ENCODE data around the gene FOSL1. TPM values are rescaled to one million over a fixed set of nuclear protein-coding genes. Genes with fewer than 3 reads are reported as not detected.

Gene FOSL1
- total RNA-seq, 2 experiments from 2014 or later = 0.88 TPM; not detected in 1

- Histone ChIP-seq H3K4me1 (ENCODE audit: insufficient read depth, low read length, poor library complexity, severe bottlenecking) (peaks cover 58% of the 10 kb centered on the region), H3K27ac (ENCODE audit: low read depth, low read length, poor library complexity, severe bottlenecking) (peak overlapping the region; percentile 80), H3K4me3 (ENCODE audit: low read depth, low read length, poor library complexity, severe bottlenecking) (peak overlapping the region; percentile 93), H3K9me3 (ENCODE audit: low read length) (no peaks in the 10 kb centered on the region), H3K4me2 (ENCODE audit: low read length) (peak overlapping the region; percentile 97), H4K20me1 (ENCODE audit: insufficient read depth, low read length) (peaks cover 3% of the 10 kb centered on the region; the same call in 1 of the 2 replicates), H2AFZ (ENCODE audit: low read length) (peak overlapping the region; percentile 40; the same call in 1 of the 2 replicates), H3K79me2 (ENCODE audit: insufficient read depth, low read depth, low read length) (peaks cover 37% of the 10 kb centered on the region), H3K9me2 (ENCODE audit: insufficient read depth, low read length) (no peaks in the 10 kb centered on the region), H3K36me3 (ENCODE audit: insufficient read depth, low read length) (peaks cover 48% of the 10 kb centered on the region)
- TSS peak; percentile 70 for BruUV-seq (replicated peaks)
- POLR2A ChIA-PET = interaction anchor here (0.5 to 5.6 kb wide), 10 partner anchors 10 to 1032 kb away, joined by 3 to 59 read pairs (median 4); partner anchors contain the start of genes CFL1 and MUS81
- CTCF ChIA-PET (ENCODE audit: unreplicated experiment) = interaction anchor here (0.5 to 2.4 kb wide), 17 partner anchors 7 to 395 kb away, joined by 3 to 24 read pairs (median 5); partner anchors contain the start of genes CFL1 and MUS81
- DNase-seq (ENCODE audit: low spot score) = no peak
- intact Hi-C loops (cut with micrococcal nuclease; ENCODE audit: unreplicated experiment) = loop anchor here (1.0 to 5.0 kb wide), 3 partner anchors 28 to 245 kb away; partner anchors contain the start of gene SART1
- no peak for TF ChIP-seq EZH2phosphoT487 (IDR thresholded peaks at IDR 0.05; ENCODE audit: borderline replicate concordance, low read depth, low read length)
- TF ChIP-seq CTCF (conservative IDR thresholded peaks at IDR 0.05; ENCODE audit: low read length) = no peak
Measured at GRCh38 chr11:65887723-65888162, 12.4 kb downstream of the FOSL1 start.

- no TSS peak for BruUV-seq (replicated peaks)
- Histone ChIP-seq H4K20me1 (ENCODE audit: insufficient read depth, low read length) (no peaks in the 10 kb centered on the region), H3K27ac (ENCODE audit: low read depth, low read length, poor library complexity, severe bottlenecking) (peak overlapping the region; percentile 80), H3K36me3 (ENCODE audit: insufficient read depth, low read length) (peaks cover 54% of the 10 kb centered on the region), H3K4me2 (ENCODE audit: low read length) (peak overlapping the region; percentile 97), H3K9me2 (ENCODE audit: insufficient read depth, low read length) (no peaks in the 10 kb centered on the region), H3K4me1 (ENCODE audit: insufficient read depth, low read length, poor library complexity, severe bottlenecking) (peaks cover 51% of the 10 kb centered on the region), H2AFZ (ENCODE audit: low read length) (no peak overlapping the region), H3K79me2 (ENCODE audit: insufficient read depth, low read depth, low read length) (peaks cover 30% of the 10 kb centered on the region), H3K4me3 (ENCODE audit: low read depth, low read length, poor library complexity, severe bottlenecking) (peak overlapping the region; percentile 93), H3K9me3 (ENCODE audit: low read length) (no peaks in the 10 kb centered on the region)
- ChIA-PET POLR2A (interaction anchor here (0.6 to 5.6 kb wide), 4 partner anchors 14 to 27 kb away, joined by 3 to 59 read pairs (median 6); partner anchors contain the start of genes CFL1 and MUS81), CTCF (ENCODE audit: unreplicated experiment) (interaction anchor here (0.9 to 1.3 kb wide), 3 partner anchors 8 to 29 kb away, joined by 4 to 24 read pairs (median 10); partner anchors contain the start of gene CFL1)
- DNase-seq (ENCODE audit: low spot score) = no peak
- intact Hi-C loops (cut with micrococcal nuclease; ENCODE audit: unreplicated experiment) = loop anchor here (5.0 kb wide), 1 partner anchor 245 kb away; no protein-coding TSS in a partner anchor
- no peak for TF ChIP-seq CTCF (conservative IDR thresholded peaks at IDR 0.05; ENCODE audit: low read length)
- TF ChIP-seq EZH2phosphoT487 (IDR thresholded peaks at IDR 0.05; ENCODE audit: borderline replicate concordance, low read depth, low read length) = no peak
Measured at GRCh38 chr11:65886826-65887722, 13.1 kb downstream of the FOSL1 start.

Measured in OCI-LY7 (cell line).